DOHH2 (cell line): ENCODE results near the gene PKN1.

Source experiments
- EZH2phosphoT487 ChIP-seq: fragments of 200-600 bp; sonication (generic); IDR thresholded peaks from 2 replicates; pipeline ENCODE4 v1.6.1; 2017; ENCODE audit warnings: borderline replicate concordance, mild to moderate bottlenecking, antibody characterized with exemption, low read length, moderate library complexity, mixed read lengths
- TF ChIP-seq, protein P1 (sequence below): fragments of 200-600 bp; sonication (generic); IDR thresholded peaks from one replicate; pipeline ENCODE4 v1.5.1; 2014; ENCODE audit warnings: antibody characterized with exemption, mild to moderate bottlenecking, low read depth, low read length; ENCODE audit not compliant: poor library complexity, severe bottlenecking

DNA sequence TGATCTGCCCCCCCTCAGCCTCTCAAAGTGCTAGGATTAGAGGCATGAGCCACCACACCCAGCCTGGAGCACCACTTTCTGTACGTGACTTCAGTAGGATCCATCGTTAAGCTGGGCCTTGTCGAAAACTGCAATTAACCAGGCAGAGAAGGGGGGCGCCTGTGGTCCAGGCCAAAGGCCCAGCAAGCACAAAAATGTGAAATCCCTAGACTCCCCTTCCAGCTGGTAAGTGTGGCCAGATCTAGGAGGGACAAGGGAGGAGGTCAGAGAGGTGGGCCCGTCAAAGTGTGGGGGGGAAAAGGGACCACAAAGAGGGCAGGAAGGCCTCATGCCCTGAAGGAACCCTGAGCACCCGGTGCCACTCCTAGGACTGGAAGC lies 27.7 kb upstream of the PKN1 start:
- TF ChIP-seq, protein P1, sequence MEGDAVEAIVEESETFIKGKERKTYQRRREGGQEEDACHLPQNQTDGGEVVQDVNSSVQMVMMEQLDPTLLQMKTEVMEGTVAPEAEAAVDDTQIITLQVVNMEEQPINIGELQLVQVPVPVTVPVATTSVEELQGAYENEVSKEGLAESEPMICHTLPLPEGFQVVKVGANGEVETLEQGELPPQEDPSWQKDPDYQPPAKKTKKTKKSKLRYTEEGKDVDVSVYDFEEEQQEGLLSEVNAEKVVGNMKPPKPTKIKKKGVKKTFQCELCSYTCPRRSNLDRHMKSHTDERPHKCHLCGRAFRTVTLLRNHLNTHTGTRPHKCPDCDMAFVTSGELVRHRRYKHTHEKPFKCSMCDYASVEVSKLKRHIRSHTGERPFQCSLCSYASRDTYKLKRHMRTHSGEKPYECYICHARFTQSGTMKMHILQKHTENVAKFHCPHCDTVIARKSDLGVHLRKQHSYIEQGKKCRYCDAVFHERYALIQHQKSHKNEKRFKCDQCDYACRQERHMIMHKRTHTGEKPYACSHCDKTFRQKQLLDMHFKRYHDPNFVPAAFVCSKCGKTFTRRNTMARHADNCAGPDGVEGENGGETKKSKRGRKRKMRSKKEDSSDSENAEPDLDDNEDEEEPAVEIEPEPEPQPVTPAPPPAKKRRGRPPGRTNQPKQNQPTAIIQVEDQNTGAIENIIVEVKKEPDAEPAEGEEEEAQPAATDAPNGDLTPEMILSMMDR: no peak
- TF ChIP-seq EZH2phosphoT487: no peak
